GM10248 (cell line): ENCODE results near the gene APOL5.
"Not testable (repeated sequence)": the region's sequence is repeated elsewhere in the genome, so short reads cannot be mapped to it uniquely, and the experiment has no call there.

Experiments
- CTCF ChIA-PET: fragments of 300-600 bp; sonication (Branson Sonifier 250); formaldehyde crosslinking; extraction: SDS; loops from one replicate; lab custom pipeline; 2021; ENCODE audit warnings: antibody characterized with exemption; lab: Yijun Ruan, JAX
- POLR2A ChIA-PET: fragments of 350-650 bp; sonication (Branson Sonifier 250); formaldehyde crosslinking; extraction: SDS; loops from one replicate; lab custom pipeline; 2020; ENCODE audit warnings: antibody characterized with exemption; lab: Yijun Ruan, JAX
- DNase-seq: peaks from one replicate; pipeline ENCODE4 v3.0.0; 2012; ENCODE audit errors: extremely low spot score
- TF ChIP-seq, protein P1 (sequence below): IDR thresholded peaks from 2 replicates; pipeline ENCODE4 v1.5.1; 2012; ENCODE audit warnings: mild to moderate bottlenecking, low read depth; ENCODE audit errors: extremely low read depth, missing control alignments, control extremely low read depth

The APOL5 gene

DNA sequence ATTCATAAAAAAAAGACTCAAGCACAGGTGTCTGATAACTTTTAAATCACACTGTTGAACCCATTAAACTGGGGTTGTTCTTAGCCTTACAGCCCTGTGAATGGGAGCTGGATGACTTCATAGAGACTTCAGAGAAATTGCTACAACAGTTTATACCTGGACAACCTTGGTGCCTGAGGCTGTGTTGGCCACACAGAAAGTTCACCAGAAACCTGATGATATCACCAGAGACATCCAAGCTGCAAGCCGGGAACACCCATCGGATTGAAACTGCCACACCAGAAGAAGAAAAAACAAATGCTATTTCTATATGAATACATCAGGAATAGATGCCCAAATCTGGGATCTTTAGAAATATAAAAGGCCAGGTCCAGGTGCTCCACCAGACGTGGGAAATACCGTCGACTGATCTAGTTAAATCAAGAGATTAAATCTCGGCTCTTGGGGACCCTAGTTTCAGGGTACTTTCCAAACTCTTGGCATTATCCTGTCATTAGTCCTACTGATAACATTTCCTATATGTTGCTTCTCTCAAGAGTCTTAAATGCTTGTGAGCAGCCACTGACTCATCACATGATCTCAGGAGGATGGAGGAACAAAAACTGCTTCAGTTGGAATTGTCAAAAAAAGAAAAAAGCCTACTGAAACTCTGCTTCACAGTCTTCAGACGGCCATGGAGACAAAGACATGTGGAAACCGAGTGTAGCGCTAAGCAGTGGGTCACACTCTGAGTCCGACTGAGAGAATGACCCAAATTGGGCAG, 28.6 kb upstream of the APOL5 start:
- DNase-seq = no peak

DNA sequence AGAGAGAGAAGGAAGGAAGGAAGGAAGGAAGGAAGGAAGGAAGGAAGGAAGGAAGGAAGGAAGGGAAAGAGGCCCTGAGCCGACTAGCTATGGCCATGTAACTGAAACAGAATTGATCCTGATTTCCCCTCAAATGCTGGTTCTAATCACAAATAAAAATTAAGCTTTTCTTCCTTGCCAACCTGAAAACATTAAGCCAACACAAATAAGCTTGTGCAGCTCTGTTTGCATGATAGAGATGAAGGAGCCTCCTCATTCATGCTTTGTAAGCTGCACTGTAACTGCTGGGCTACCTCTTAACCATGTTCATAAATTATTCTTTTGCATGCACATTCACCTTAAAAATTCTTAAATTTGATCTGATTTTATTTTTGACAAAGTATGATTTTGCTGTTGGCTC, 27.7 kb upstream of the APOL5 start:
- no peak for DNase-seq
- ChIA-PET POLR2A (interaction anchor here (0.6 kb wide), 1 partner anchor 16 kb away, joined by 5 read pairs; no protein-coding TSS in a partner anchor), CTCF (no interaction called here)
- TF ChIP-seq, protein P1, sequence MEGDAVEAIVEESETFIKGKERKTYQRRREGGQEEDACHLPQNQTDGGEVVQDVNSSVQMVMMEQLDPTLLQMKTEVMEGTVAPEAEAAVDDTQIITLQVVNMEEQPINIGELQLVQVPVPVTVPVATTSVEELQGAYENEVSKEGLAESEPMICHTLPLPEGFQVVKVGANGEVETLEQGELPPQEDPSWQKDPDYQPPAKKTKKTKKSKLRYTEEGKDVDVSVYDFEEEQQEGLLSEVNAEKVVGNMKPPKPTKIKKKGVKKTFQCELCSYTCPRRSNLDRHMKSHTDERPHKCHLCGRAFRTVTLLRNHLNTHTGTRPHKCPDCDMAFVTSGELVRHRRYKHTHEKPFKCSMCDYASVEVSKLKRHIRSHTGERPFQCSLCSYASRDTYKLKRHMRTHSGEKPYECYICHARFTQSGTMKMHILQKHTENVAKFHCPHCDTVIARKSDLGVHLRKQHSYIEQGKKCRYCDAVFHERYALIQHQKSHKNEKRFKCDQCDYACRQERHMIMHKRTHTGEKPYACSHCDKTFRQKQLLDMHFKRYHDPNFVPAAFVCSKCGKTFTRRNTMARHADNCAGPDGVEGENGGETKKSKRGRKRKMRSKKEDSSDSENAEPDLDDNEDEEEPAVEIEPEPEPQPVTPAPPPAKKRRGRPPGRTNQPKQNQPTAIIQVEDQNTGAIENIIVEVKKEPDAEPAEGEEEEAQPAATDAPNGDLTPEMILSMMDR = no peak

More for the DNA sequence above, 28.6 kb upstream of the APOL5 start:
- ChIA-PET POLR2A (no interaction called here), CTCF (no interaction called here)
- TF ChIP-seq, protein P1 = no peak

DNA sequence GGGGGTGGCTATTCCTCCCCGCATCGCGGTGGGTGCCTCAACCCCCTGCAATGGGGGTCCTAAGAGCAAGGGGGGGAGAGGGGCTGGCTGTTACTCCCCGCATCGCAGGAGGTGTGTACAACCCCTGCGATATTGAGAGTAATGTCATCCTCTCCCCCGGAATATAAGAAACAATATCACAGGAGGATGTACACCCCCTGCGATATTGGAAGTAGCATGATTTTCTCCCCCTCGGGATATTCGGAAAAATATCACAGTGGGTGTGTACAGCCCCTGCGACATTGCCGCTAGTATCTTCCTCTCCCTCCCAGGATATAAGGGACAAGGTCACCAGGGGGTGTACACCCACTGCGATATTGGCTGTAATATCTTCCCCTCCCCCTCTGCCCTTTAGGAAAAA, 22.5 kb upstream of the APOL5 start:
- ChIA-PET CTCF (no interaction called here), POLR2A (no interaction called here)
- TF ChIP-seq, protein P1 = no peak
- DNase-seq = no peak

DNA sequence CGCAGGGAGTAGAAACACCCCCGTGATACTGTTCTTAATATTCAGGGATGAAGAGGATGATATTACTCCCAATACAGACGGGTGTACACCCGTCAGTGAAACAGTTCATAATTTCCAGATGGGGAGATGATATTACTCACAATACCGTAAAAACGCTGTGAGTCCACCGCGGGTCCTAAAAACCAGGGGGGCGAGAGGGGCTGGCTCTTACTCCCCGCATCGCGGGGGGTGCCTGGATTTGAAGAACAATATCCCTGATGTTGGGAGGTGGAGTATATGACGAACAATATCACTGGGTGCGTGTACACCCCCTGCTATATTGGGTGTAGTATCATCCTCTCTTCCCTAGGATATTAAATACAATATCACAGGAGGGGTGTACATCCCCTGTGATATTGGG, 20.5 kb upstream of the APOL5 start:
- TF ChIP-seq, protein P1 = no peak
- no peak for DNase-seq
- ChIA-PET POLR2A (no interaction called here), CTCF (no interaction called here)

DNA sequence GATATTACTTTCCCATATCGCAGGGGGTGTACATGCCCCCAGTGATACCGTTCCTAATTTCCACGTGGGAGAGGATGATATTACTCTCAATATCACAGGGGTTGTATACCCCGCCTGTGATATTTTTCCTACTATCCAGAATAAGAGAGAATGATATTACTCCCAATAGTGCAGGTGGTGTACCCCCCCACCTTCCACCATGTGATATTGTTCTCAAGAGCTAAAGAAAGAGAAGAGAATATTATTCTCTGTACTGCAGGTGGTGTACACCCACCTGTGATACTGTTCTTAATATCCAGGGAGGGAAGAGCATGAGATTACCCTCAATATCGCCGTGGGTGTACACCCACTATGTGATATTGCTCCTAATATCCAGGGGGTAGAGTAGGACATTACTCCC, 17.8 kb upstream of the APOL5 start:
- POLR2A ChIA-PET, CTCF ChIA-PET, DNase-seq: not testable (repeated sequence)

DNA sequence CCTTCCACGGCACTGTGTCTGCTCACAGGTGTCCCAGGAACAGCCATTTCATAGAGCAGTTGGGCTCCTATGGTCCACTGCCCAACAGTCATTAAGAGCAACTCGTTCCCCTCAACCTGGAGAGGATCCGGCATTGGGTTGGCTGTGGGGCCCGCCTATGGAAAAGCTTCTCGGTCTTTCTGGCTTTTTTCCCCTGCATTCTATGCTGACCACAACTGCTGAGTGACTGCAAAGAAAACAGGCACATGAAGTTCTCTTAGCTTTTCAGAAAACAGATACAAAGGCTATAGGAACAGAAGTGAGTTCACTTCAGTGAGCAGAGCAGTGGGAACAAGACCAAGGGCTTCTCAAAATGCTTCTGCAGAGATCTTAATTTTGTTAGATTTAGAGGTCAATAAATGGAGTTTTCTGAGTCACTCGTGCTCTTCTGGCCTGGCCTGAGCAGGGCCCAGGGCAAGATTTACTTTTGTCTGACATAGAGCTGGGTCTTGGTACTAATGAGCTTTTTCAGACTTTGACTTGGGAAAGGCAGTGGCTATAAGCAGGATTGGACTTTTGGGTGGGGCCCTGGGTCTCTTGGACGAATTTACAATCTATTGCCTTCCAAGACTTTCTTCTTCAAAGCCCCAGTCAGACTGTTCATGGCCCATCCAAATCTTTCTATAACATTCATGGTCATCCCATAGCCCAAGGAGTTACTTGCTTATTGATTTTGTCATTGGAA, 13.6 kb upstream of the APOL5 start:
- DNase-seq = no peak
- POLR2A ChIA-PET = no interaction called here
- TF ChIP-seq, protein P1 = no peak
- CTCF ChIA-PET = interaction anchor here (1.0 kb wide), 1 partner anchor 9 kb away, joined by 3 read pairs; no protein-coding TSS in a partner anchor

DNA sequence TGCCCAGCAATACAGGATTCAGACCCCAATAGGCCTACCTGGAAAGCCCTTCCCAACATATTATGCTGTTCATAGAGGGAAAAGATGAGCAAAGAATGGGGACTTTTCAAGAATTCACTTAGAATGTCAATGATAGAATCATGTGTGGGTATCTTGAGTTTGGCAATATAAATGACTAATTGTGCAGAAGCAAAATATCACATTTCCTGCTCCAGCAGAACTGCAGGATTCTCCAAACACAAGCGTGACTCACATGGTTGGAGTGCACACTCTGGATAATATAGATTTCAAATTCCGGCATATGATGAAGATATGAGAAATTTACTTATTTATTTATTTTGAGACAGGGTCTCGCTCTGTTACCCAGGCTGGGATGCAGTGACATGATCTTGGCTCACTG, 12.5 kb upstream of the APOL5 start:
- no peak for DNase-seq
- ChIA-PET POLR2A (interaction anchor here (0.7 kb wide), 1 partner anchor 15 kb away, joined by 5 read pairs; no protein-coding TSS in a partner anchor), CTCF (no interaction called here)
- TF ChIP-seq, protein P1 = no peak
